GM19351 (cell line): ENCODE data around the gene MTHFSD.

ENCODE experiments used
- ATAC-seq: cut with Tn5 transposase; IDR thresholded peaks from one replicate; pipeline ENCODE4 v1.9.1; 2021; ENCODE audit warnings: mild to moderate bottlenecking, moderate library complexity; ENCODE audit not compliant: unreplicated experiment

MTHFSD gene

DNA sequence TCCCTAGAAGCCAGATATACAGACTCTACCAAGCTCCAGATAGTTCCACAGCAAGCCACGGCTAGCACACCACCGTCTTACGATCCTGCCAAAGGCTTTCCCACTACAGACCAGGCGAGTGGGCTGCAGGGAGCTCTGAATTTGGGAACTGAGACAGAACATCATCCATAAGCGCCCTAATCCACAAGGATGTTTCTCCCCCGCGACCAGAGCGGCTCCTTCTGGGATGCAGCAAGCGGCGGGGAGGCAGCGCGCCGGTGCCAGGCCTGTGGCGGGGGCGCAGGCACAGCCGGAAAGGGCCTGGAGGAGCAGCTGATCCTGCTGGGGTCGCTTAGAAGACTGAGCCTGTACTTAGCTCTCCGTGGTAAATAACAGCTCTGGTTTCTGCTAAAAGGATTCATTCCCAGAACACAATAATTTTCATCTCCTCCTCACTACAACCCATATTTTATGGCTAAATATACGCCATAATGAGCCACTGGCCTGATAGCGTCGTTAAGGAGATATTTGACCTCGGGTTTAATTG lies 60.9 kb downstream of the MTHFSD start:
- ATAC-seq, result no peak

DNA sequence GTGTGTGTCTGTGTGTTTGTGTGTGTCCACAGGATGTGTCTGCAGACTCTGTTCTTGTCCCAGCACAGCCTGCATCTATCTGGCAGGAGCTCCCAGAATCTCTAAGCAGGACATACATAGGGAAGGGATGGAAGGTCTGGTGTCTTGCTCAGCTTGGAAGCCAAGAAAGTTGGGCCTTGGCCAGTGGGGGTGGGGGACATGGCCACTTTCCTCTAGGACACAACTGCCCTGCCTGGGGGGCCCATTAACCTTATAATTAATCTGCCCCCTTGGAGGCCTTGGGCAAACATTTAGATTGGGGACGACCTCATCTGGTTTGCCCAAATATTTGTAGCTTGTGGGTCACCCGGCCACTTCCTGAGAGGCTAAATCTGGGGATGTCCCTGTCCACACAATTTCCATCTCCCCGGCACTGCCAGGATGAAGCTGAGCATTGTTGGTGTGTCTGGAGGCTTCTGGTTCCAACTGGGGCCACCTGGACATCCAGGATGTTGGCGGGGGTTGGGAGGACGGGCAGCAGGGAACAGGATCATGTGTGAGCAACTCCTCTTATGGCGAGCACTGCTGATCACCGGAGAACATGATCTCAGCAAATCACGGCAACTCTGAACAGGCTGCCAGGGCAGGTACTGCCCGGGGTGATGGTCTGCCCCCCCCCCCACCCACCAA lies 61.9 kb downstream of the MTHFSD start:
- no peak for ATAC-seq

DNA sequence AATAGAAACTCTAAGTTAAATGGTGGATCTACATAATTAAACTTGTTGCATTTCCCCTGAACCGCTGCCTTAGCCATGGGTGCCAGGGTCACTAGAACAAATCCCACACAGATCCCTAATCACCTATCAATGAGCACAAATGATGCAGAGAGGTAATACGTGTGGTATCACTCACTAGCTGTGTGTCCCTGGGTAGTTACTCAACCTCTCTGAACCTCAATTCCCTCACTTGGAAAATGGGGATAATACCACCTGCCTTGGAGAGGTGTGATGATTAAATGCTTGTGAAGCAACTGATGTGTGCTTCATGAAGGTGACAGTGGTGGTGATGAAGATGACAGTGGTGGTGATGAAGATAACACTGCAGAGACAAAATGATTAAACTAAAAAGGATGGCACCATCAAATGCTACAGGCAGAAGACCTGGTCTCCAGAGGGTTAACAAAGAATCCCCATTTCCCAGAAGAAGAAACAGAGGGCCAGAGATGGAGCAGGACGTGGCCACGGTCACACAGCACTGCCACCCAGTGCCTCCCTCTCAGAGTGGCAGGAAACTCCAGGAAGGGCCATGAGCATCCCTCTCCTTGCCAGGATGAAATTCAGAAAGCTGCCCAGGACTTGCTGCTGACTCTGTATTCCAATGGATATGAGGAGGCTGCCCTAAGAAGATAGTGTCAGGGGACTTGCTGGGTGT lies 62.6 kb downstream of the MTHFSD start:
- no peak for ATAC-seq

DNA sequence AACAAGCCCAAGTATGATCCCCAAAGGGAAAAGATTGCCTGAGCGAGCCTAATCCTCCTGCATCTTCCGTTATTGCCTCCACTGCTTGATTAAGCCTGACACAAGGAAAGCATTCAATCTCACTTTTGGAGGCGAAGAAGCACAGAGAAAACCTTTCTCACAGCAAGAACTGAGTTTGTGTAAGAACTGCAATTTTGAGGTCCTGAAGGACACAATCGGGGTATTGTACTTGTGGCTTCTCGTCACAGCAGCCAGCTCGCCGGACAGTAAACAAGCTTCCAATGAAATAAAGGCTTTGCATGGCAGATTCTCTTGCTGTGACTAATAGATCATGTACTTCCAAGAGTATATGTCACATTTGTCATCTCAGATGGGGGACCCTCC lies 63.4 kb downstream of the MTHFSD start:
- no peak for ATAC-seq

DNA sequence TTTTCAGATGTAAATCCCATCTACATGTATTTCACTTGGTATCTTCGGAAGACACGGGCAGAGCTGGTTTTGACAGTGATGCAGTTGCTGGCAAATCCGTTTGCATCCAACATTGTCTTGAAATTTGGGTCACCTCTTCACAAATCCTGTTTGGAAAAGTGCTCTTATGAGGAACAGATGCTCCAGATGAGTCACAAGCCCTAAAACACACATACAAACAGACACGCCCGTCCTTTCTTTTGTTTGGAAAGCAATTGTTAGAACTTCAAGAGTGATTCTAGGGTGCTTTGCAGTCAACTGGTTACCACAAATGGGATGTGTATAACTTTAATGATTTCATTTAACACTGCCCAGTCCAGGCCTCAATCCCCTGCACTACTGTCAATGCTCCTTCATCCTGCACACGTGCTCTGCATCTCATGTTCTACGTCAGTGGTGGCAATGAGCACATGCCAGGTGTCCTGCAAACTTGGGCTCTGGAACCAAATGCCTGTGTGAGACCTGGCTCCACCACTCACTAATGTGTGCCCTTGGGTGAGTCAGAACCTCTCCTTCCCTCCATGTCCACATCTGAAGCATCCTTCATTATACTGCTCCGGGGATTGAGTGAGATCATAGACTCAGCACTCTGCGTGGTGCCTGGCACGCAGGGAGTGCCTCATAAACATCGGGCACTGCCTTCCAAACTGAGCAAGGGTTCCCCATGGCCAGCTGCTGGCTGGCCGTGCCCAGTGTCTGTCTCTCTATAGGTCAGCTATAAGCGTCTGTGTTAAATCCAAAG lies 64.0 kb downstream of the MTHFSD start:
- ATAC-seq, result no peak

DNA sequence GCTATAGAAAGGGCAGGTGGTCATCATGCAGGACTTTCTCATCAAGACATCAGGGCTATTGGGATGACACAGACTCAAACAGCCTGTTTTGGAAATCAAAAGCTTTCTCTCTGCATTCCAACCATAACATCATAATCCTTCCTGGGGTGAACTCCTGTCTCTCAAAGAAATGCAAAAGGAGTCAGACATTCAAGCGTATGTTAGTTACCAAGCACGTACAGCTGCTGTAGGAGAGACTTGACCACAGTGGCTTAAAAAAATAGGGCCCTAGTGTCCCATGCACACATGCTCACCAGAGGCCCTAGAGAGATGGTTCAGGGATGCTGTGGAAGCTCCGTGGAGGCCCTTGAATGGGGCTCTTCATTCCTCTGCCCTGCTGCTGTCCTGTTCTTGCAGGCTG lies 69.3 kb downstream of the MTHFSD start:
- no peak for ATAC-seq

DNA sequence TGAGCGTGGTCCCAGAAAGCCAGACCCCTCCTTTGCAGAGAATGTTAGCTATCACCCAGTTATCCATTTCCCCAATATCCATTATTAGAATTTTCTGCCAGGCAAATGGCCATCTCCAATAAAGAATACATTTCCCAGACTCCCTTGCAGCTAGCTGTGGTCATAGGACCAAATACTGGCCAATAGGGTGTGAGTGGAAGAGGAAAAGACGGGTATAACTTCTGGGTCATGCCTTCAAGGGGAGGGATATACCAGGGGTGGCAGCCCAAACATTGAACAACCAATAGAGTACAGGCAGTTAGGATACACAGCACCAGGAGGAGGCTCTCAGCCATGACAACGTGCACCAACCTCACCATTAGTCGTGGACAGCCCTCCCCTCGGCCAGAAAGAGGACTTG lies 70.8 kb downstream of the MTHFSD start:
- ATAC-seq, result no peak

DNA sequence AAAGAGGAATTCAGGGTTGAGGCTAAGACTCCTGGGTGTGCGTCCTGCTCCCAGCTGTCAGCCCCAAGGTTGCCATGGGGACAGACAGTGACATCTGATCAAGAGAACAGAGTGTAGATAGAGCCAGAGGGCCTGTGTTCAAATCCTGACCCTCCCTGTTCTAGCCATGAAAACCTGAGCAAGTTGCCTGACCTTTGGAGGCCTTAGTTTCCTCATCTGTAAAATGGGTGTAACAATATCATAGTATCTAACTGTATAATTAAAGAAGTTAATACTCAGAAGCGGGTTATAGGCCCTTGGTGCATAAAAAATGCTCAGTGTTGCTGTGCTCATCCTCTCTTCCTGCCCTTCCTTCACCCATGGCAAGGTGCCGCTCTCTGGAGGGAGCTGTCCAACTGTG lies 73.4 kb downstream of the MTHFSD start:
- no peak for ATAC-seq

DNA sequence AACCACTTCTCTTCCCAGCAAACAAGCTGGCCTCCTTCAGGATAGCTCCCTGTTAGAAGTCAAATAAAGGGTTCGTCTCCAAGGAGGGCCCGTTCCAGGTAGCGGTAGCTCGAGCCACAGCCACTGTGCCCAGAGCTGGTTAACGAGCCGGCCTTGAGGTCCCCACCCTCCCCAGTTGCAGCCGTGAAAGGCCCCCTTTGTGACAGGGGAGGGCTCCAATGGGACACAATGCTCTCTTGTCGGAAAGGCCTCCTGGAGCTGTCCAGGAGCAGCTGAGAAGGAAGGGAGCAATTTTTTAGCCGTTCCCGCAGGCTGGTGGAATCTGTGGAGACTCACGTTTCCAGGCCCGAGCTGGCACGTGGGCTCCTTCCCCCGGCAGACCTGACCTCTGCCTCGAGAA lies 74.6 kb downstream of the MTHFSD start:
- ATAC-seq, result no peak
